SK-N-SH treated with all-trans-retinoic acid at 6 μM for 48 hours (cell line): ENCODE results near the gene NFKB1.

Experiments
- ATAC-seq: fragments of 200-7000 bp; cut with Tn5 transposase; 3 replicates; pipeline ENCODE4 v1.9.1; 2020; ENCODE audit warnings: mild to moderate bottlenecking, moderate library complexity
- ARNTL ChIP-seq: fragments of 450-650 bp; formaldehyde crosslinking; IDR thresholded peaks from 2 replicates; pipeline ENCODE4 v1.5.0; 2020; ENCODE audit warnings: low read depth, mild to moderate bottlenecking, moderate library complexity, borderline replicate concordance
- BACH2 ChIP-seq: fragments of 250-450 bp; sonication (Bioruptor Pico); IDR thresholded peaks from 2 replicates; pipeline ENCODE4 v1.9.0; 2021; ENCODE audit warnings: mild to moderate bottlenecking, borderline replicate concordance
- CSDC2 ChIP-seq: fragments of 250-450 bp; sonication (Bioruptor Pico); IDR thresholded peaks from 2 replicates; pipeline ENCODE4 v1.5.0; 2020; ENCODE audit warnings: mild to moderate bottlenecking, moderate library complexity
- ESRRG ChIP-seq: fragments of 250-450 bp; sonication (Bioruptor Pico); IDR thresholded peaks from 2 replicates; pipeline ENCODE4 v1.6.1; 2021; ENCODE audit warnings: mild to moderate bottlenecking
- GLIS3 ChIP-seq: fragments of 250-450 bp; sonication (Bioruptor Pico); IDR thresholded peaks from 2 replicates; pipeline ENCODE4 v1.5.0; 2020; ENCODE audit warnings: mild to moderate bottlenecking, moderate library complexity
- ISL1 ChIP-seq: fragments of 250-450 bp; sonication (Bioruptor Pico); IDR thresholded peaks from 2 replicates; pipeline ENCODE4 v2.1.2; 2022; ENCODE audit warnings: mild to moderate bottlenecking, moderate library complexity
- OSR1 ChIP-seq: fragments of 250-450 bp; sonication (Bioruptor Pico); IDR thresholded peaks from 2 replicates; pipeline ENCODE4 v1.8.0; 2022; ENCODE audit warnings: moderate library complexity, mild to moderate bottlenecking, inconsistent platforms
- PPARA ChIP-seq: fragments of 250-450 bp; sonication (Bioruptor Pico); IDR thresholded peaks from 2 replicates; pipeline ENCODE4 v1.5.0; 2020; ENCODE audit warnings: mild to moderate bottlenecking, borderline replicate concordance
- RARB ChIP-seq: fragments of 250-450 bp; sonication (Bioruptor Pico); IDR thresholded peaks from 2 replicates; pipeline ENCODE4 v1.8.0; 2021; ENCODE audit warnings: mild to moderate bottlenecking, moderate library complexity
- SNAI2 ChIP-seq: fragments of 250-450 bp; sonication (Bioruptor Pico); IDR thresholded peaks from 2 replicates; pipeline ENCODE4 v1.5.0; 2020; ENCODE audit warnings: mild to moderate bottlenecking, moderate library complexity
- TCF4 ChIP-seq: fragments of 250-450 bp; sonication (Bioruptor Pico); IDR thresholded peaks from 2 replicates; pipeline ENCODE4 v1.8.0; 2021; ENCODE audit warnings: mild to moderate bottlenecking, moderate library complexity, borderline replicate concordance
- TOX ChIP-seq: fragments of 250-450 bp; sonication (Bioruptor Pico); IDR thresholded peaks from 2 replicates; pipeline ENCODE4 v1.8.0; 2021; ENCODE audit warnings: mild to moderate bottlenecking, moderate library complexity, borderline replicate concordance
- ZC3H10 ChIP-seq: fragments of 250-450 bp; sonication (Bioruptor Pico); IDR thresholded peaks from 2 replicates; pipeline ENCODE4 v1.5.1; 2021; ENCODE audit warnings: mild to moderate bottlenecking, moderate library complexity
- ZFP3 ChIP-seq: fragments of 250-450 bp; sonication (Bioruptor Pico); IDR thresholded peaks from 2 replicates; pipeline ENCODE4 v1.5.0; 2020; ENCODE audit warnings: mild to moderate bottlenecking, moderate library complexity
- ZFP30 ChIP-seq: fragments of 450-650 bp; formaldehyde crosslinking; IDR thresholded peaks from 2 replicates; pipeline ENCODE4 v1.5.0; 2022; ENCODE audit warnings: mild to moderate bottlenecking, moderate library complexity
- ZNF565 ChIP-seq: fragments of 450-650 bp; formaldehyde crosslinking; conservative IDR thresholded peaks from 2 replicates; pipeline ENCODE4 v1.5.0; 2020; ENCODE audit warnings: low read depth, mild to moderate bottlenecking, moderate library complexity
- ZNF70 ChIP-seq: fragments of 450-650 bp; formaldehyde crosslinking; IDR thresholded peaks from 2 replicates; pipeline ENCODE4 v1.5.0; 2020; ENCODE audit warnings: mild to moderate bottlenecking, moderate library complexity
- ZNF8 ChIP-seq: fragments of 450-650 bp; formaldehyde crosslinking; IDR thresholded peaks from 2 replicates; pipeline ENCODE4 v1.5.0; 2020; ENCODE audit warnings: mild to moderate bottlenecking, moderate library complexity
- TF ChIP-seq, protein P1 (sequence below): fragments of 250-450 bp; sonication (Bioruptor Pico); IDR thresholded peaks from 2 replicates; pipeline ENCODE4 v1.8.0; 2021; ENCODE audit warnings: low read depth, mild to moderate bottlenecking, moderate library complexity, borderline replicate concordance
- TF ChIP-seq, protein P2 (sequence below): fragments of 250-450 bp; sonication (Bioruptor Pico); IDR thresholded peaks from 2 replicates; pipeline ENCODE4 v1.5.0; 2020; ENCODE audit warnings: mild to moderate bottlenecking, moderate library complexity
- TF ChIP-seq, protein P3 (sequence below): fragments of 250-450 bp; sonication (Bioruptor Pico); IDR thresholded peaks from 2 replicates; pipeline ENCODE4 v1.5.1; 2020; ENCODE audit warnings: low read depth, mild to moderate bottlenecking, moderate library complexity
- TF ChIP-seq, protein P4 (sequence below): fragments of 250-450 bp; sonication (Bioruptor Pico); IDR thresholded peaks from 2 replicates; pipeline ENCODE4 v1.5.1; 2021; ENCODE audit warnings: mild to moderate bottlenecking, moderate library complexity

The NFKB1 gene

DNA sequence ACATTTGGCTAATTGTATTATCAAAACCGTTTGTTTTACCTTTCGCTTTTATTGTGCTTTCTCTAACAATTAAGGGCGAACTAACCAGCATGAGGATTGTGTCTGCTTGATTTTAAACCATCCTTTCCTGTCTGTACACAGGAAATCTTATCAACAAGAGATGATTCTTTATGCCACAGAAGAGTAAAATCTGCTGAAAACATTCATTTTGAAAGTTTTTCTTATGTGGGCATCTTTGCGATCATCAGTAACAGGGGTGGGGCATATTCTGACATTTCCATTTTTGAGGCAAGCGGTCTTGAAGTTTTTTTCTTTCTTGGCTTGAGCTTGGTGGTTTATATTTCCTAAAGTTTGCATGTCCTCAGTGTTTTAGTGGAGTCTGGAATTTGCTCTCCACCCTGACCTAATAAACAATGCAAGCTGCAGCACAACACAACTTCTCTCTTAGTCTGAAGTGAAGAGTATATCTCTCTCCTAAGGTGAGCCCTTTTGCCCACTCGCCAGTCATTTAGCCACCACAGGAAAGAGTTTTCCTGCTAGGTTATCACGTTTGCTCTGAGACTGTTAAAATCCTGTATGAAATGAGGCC, 26.6 kb downstream of the NFKB1 start:
- no peak for ATAC-seq
- TF ChIP-seq, protein P1, sequence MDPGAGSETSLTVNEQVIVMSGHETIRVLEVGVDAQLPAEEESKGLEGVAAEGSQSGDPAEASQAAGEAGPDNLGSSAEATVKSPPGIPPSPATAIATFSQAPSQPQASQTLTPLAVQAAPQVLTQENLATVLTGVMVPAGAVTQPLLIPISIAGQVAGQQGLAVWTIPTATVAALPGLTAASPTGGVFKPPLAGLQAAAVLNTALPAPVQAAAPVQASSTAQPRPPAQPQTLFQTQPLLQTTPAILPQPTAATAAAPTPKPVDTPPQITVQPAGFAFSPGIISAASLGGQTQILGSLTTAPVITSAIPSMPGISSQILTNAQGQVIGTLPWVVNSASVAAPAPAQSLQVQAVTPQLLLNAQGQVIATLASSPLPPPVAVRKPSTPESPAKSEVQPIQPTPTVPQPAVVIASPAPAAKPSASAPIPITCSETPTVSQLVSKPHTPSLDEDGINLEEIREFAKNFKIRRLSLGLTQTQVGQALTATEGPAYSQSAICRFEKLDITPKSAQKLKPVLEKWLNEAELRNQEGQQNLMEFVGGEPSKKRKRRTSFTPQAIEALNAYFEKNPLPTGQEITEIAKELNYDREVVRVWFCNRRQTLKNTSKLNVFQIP (CRISPR knock-in tag), result no peak
- TF ChIP-seq ZFP30 (CRISPR knock-in tag) (no peak), ESRRG (CRISPR knock-in tag) (no peak), BACH2 (CRISPR knock-in tag) (no peak), ARNTL (CRISPR knock-in tag) (no peak), CSDC2 (no peak), ZNF70 (CRISPR knock-in tag) (no peak)
- TF ChIP-seq, protein P2, sequence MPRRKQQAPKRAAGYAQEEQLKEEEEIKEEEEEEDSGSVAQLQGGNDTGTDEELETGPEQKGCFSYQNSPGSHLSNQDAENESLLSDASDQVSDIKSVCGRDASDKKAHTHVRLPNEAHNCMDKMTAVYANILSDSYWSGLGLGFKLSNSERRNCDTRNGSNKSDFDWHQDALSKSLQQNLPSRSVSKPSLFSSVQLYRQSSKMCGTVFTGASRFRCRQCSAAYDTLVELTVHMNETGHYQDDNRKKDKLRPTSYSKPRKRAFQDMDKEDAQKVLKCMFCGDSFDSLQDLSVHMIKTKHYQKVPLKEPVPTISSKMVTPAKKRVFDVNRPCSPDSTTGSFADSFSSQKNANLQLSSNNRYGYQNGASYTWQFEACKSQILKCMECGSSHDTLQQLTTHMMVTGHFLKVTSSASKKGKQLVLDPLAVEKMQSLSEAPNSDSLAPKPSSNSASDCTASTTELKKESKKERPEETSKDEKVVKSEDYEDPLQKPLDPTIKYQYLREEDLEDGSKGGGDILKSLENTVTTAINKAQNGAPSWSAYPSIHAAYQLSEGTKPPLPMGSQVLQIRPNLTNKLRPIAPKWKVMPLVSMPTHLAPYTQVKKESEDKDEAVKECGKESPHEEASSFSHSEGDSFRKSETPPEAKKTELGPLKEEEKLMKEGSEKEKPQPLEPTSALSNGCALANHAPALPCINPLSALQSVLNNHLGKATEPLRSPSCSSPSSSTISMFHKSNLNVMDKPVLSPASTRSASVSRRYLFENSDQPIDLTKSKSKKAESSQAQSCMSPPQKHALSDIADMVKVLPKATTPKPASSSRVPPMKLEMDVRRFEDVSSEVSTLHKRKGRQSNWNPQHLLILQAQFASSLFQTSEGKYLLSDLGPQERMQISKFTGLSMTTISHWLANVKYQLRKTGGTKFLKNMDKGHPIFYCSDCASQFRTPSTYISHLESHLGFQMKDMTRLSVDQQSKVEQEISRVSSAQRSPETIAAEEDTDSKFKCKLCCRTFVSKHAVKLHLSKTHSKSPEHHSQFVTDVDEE (CRISPR knock-in tag), result no peak
- TF ChIP-seq, all 23 proteins: peak for 0

DNA sequence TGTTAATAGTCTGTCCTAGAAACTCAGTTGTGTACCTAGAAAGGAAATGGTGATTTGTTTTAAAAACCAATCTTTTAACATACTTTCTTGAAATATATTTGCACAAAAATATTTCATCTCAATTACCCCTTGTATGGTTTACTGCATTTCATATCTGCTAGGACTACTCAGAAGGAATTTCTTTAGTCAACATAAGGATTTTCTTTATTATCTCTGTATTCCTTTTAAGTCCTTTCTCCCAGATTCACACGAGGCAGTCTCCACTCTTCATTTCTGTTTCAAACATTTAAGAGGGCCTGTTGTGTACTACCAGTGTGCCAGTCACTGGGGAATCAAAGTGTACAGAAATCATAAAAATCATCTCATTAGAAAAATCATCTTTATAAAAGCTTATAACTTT, 28.8 kb downstream of the NFKB1 start:
- no peak for TF ChIP-seq RARB (CRISPR knock-in tag)
- no peak for TF ChIP-seq ZC3H10 (CRISPR knock-in tag)
- no peak for TF ChIP-seq ARNTL (CRISPR knock-in tag)
- no peak for TF ChIP-seq ZNF8 (CRISPR knock-in tag)
- no peak for TF ChIP-seq ZFP3
- no peak for TF ChIP-seq ISL1 (CRISPR knock-in tag)
- no peak for TF ChIP-seq GLIS3 (CRISPR knock-in tag)
- no peak for TF ChIP-seq ESRRG (CRISPR knock-in tag)
- TF ChIP-seq, protein P3, sequence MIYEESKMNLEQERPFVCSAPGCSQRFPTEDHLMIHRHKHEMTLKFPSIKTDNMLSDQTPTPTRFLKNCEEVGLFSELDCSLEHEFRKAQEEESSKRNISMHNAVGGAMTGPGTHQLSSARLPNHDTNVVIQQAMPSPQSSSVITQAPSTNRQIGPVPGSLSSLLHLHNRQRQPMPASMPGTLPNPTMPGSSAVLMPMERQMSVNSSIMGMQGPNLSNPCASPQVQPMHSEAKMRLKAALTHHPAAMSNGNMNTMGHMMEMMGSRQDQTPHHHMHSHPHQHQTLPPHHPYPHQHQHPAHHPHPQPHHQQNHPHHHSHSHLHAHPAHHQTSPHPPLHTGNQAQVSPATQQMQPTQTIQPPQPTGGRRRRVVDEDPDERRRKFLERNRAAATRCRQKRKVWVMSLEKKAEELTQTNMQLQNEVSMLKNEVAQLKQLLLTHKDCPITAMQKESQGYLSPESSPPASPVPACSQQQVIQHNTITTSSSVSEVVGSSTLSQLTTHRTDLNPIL (CRISPR knock-in tag), result no peak
- TF ChIP-seq TCF4, result no peak
- no peak for TF ChIP-seq ZFP30 (CRISPR knock-in tag)
- ATAC-seq, result no peak

DNA sequence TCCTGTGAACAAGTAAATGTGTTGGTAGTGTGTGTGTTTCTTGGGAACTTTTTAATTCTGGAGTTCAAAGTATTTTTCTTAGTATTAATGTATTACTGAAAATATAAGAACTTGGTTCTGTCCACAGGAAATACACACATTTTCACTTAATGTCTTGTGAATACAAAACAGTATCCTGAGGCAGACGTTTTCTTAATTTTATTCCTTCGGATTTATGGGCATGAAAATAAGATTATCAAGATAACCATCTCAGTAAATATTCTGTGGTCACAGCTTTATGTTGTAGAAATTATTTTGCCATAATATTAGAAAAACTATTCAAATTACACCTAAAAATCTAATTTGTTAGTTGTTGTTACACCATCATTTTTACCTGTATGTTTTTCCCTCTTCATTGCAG, 29.8 kb downstream of the NFKB1 start:
- ATAC-seq, result no peak
- no peak for TF ChIP-seq ZNF8 (CRISPR knock-in tag)
- no peak for TF ChIP-seq TOX (CRISPR knock-in tag)
- no peak for TF ChIP-seq ISL1 (CRISPR knock-in tag)
- TF ChIP-seq, protein P2 (CRISPR knock-in tag), result no peak
- TF ChIP-seq BACH2 (CRISPR knock-in tag), result no peak
- TF ChIP-seq, protein P3 (CRISPR knock-in tag), result no peak
- no peak for TF ChIP-seq OSR1
- TF ChIP-seq ARNTL (CRISPR knock-in tag), result no peak
- no peak for TF ChIP-seq ZNF565 (CRISPR knock-in tag)
- no peak for TF ChIP-seq GLIS3 (CRISPR knock-in tag)
- no peak for TF ChIP-seq ZC3H10 (CRISPR knock-in tag)
- TF ChIP-seq, protein P1 (CRISPR knock-in tag), result no peak
- no peak for TF ChIP-seq ZFP30 (CRISPR knock-in tag)
- no peak for TF ChIP-seq ZNF70 (CRISPR knock-in tag)
- TF ChIP-seq, protein P4, sequence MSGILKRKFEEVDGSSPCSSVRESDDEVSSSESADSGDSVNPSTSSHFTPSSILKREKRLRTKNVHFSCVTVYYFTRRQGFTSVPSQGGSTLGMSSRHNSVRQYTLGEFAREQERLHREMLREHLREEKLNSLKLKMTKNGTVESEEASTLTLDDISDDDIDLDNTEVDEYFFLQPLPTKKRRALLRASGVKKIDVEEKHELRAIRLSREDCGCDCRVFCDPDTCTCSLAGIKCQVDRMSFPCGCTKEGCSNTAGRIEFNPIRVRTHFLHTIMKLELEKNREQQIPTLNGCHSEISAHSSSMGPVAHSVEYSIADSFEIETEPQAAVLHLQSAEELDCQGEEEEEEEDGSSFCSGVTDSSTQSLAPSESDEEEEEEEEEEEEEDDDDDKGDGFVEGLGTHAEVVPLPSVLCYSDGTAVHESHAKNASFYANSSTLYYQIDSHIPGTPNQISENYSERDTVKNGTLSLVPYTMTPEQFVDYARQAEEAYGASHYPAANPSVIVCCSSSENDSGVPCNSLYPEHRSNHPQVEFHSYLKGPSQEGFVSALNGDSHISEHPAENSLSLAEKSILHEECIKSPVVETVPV (CRISPR knock-in tag), result no peak
- no peak for TF ChIP-seq PPARA (CRISPR knock-in tag)
- no peak for TF ChIP-seq SNAI2 (CRISPR knock-in tag)
- TF ChIP-seq ESRRG (CRISPR knock-in tag), result no peak
- no peak for TF ChIP-seq ZFP3
